Karpas-422 (cell line): Measurements from ENCODE around the gene PMM2. TPM values are rescaled to one million over a fixed set of nuclear protein-coding genes. Genes with fewer than 3 reads are reported as not detected.
"Not testable (repeated sequence)": the region's sequence is repeated elsewhere in the genome, so short reads cannot be mapped to it uniquely, and the experiment has no call there.

Source experiments
- DNase-seq: peaks from one replicate; pipeline ENCODE4 v3.0.0-alpha.2; 2015
- H2AFZ ChIP-seq: fragments of 200-600 bp; sonication (generic); 2 replicates; pipeline ENCODE4 v1.6.1; 2014; ENCODE audit warnings: antibody characterized with exemption, low read length, mixed read lengths
- H3K27ac ChIP-seq: fragments of 200-600 bp; sonication (generic); 2 replicates; pipeline ENCODE4 v1.5.1; 2014; ENCODE audit warnings: mild to moderate bottlenecking, low read length, moderate library complexity
- H3K27me3 ChIP-seq: fragments of 200-600 bp; sonication (generic); 2 replicates; pipeline ENCODE4 v1.6.1; 2014; ENCODE audit warnings: low read length, mixed read lengths
- H3K36me3 ChIP-seq: fragments of 200-600 bp; sonication (generic); 2 replicates; pipeline ENCODE4 v1.6.1; 2014; ENCODE audit warnings: low read length, mixed read lengths; ENCODE audit not compliant: insufficient read depth
- H3K4me1 ChIP-seq: fragments of 200-600 bp; sonication (generic); 2 replicates; pipeline ENCODE4 v1.6.1; 2014; ENCODE audit warnings: mild to moderate bottlenecking, low read length, mixed read lengths
- H3K4me2 ChIP-seq: fragments of 200-600 bp; sonication (generic); 2 replicates; pipeline ENCODE4 v1.6.1; 2014; ENCODE audit warnings: low read length, low read depth, mild to moderate bottlenecking; ENCODE audit not compliant: poor library complexity, severe bottlenecking
- H3K4me3 ChIP-seq: fragments of 200-600 bp; sonication (generic); 2 replicates; pipeline ENCODE4 v1.5.1; 2014; ENCODE audit warnings: mild to moderate bottlenecking, antibody characterized with exemption, low read length, mixed read lengths
- H3K79me2 ChIP-seq: fragments of 200-600 bp; sonication (generic); 2 replicates; pipeline ENCODE4 v1.6.1; 2014; ENCODE audit warnings: mild to moderate bottlenecking, low read length, mixed read lengths
- H3K9ac ChIP-seq: fragments of 200-600 bp; sonication (generic); 2 replicates; pipeline ENCODE4 v1.6.0; 2014; ENCODE audit warnings: low read length
- H3K9me2 ChIP-seq: fragments of 200-600 bp; sonication (generic), shearing (Covaris generic); replicated peaks from 2 replicates; pipeline ENCODE4 v1.6.0; 2014; ENCODE audit warnings: mild to moderate bottlenecking, low read length, moderate library complexity; ENCODE audit not compliant: insufficient read depth
- H3K9me3 ChIP-seq: fragments of 300-700, 200-600 bp; sonication (generic); 2 replicates; pipeline ENCODE4 v1.6.1; 2014; ENCODE audit warnings: low read length, mixed read lengths
- H4K20me1 ChIP-seq: fragments of 200-600 bp; sonication (generic); 2 replicates; pipeline ENCODE4 v1.6.1; 2014; ENCODE audit warnings: mild to moderate bottlenecking, antibody characterized with exemption, low read length, low read depth; ENCODE audit not compliant: insufficient read depth
- total RNA-seq: library from RNA; depleted of rRNA; stranded (reverse); fragments of >200 nt; shearing (Covaris generic); gene quantifications from 2 replicates; pipeline ENCODE4 v1.2.3, GENCODE V29; 2014; ENCODE audit warnings: low replicate concordance

Gene PMM2
- total RNA-seq, 1 experiment from 2014 or later, result 27.1 TPM

GRCh38 chr16:8831871-8832716 lies 34.5 kb downstream of the PMM2 start:
- H3K4me3 ChIP-seq, result no peak overlapping the region
- H3K9me3 ChIP-seq, result no peaks in the 10 kb centered on the region
- H3K4me1 ChIP-seq, result peaks cover 5% of the 10 kb centered on the region
- H3K27me3 ChIP-seq, result no peaks in the 10 kb centered on the region
- H2AFZ ChIP-seq, result no peak overlapping the region
- H3K9ac ChIP-seq, result no peak overlapping the region
- H4K20me1 ChIP-seq, result 0 out of 2 replicates have a peak, but pooled peaks cover 7% of the 10 kb centered on the region
- peaks cover 29% of the 10 kb centered on the region; the same call in 1 of the 2 replicates for H3K36me3 ChIP-seq
- H3K9me2 ChIP-seq, result no peaks in the 10 kb centered on the region
- H3K79me2 ChIP-seq, result peaks cover 40% of the 10 kb centered on the region
- peak; percentile 40 for DNase-seq
- H3K4me2 ChIP-seq, result no peak overlapping the region
- no peak overlapping the region for H3K27ac ChIP-seq

GRCh38 chr16:8832717-8833105 lies 35.1 kb downstream of the PMM2 start:
- Histone ChIP-seq H3K4me2 (no peak overlapping the region), H3K79me2 (peaks cover 40% of the 10 kb centered on the region), H3K9ac (no peak overlapping the region), H2AFZ (no peak overlapping the region), H3K27ac (no peak overlapping the region), H3K4me1 (peaks cover 5% of the 10 kb centered on the region), H3K9me3 (no peaks in the 10 kb centered on the region), H4K20me1 (0 out of 2 replicates have a peak, but pooled peaks cover 7% of the 10 kb centered on the region), H3K4me3 (no peak overlapping the region), H3K36me3 (peaks cover 29% of the 10 kb centered on the region; the same call in 1 of the 2 replicates), H3K9me2 (no peaks in the 10 kb centered on the region), H3K27me3 (no peaks in the 10 kb centered on the region)
- DNase-seq, result no peak

GRCh38 chr16:8836797-8837196 lies 39.2 kb downstream of the PMM2 start:
- H3K9ac ChIP-seq, H3K9me2 ChIP-seq, H2AFZ ChIP-seq, H3K36me3 ChIP-seq, H3K9me3 ChIP-seq, H3K27me3 ChIP-seq, H3K27ac ChIP-seq, H3K4me3 ChIP-seq, DNase-seq, H3K4me1 ChIP-seq, H4K20me1 ChIP-seq, H3K4me2 ChIP-seq: not testable (repeated sequence)
- H3K79me2 ChIP-seq, result peaks cover 11% of the 10 kb centered on the region

- not testable (repeated sequence) for H3K9me3 ChIP-seq, H3K36me3 ChIP-seq, H3K79me2 ChIP-seq, H3K4me1 ChIP-seq, H4K20me1 ChIP-seq, H2AFZ ChIP-seq, H3K9me2 ChIP-seq, H3K9ac ChIP-seq, H3K4me3 ChIP-seq, DNase-seq, H3K27ac ChIP-seq, H3K4me2 ChIP-seq, H3K27me3 ChIP-seq
Observed at GRCh38 chr16:8837594-8837993, 40.0 kb downstream of the PMM2 start.

GRCh38 chr16:8842016-8842415 lies 44.4 kb downstream of the PMM2 start:
- not testable (repeated sequence) for H3K27ac ChIP-seq, H3K27me3 ChIP-seq

GRCh38 chr16:8843296-8843695 lies 45.7 kb downstream of the PMM2 start:
- H3K4me1 ChIP-seq, H3K27me3 ChIP-seq, H3K27ac ChIP-seq: not testable (repeated sequence)

More at GRCh38 chr16:8842016-8842415, 44.4 kb downstream of the PMM2 start:
- H3K4me3 ChIP-seq, H2AFZ ChIP-seq, H3K9ac ChIP-seq, DNase-seq, H3K4me2 ChIP-seq, H3K9me3 ChIP-seq, H4K20me1 ChIP-seq, H3K4me1 ChIP-seq, H3K9me2 ChIP-seq, H3K36me3 ChIP-seq: not testable (repeated sequence)
- H3K79me2 ChIP-seq, result peaks cover 14% of the 10 kb centered on the region

GRCh38 chr16:8845699-8846298 lies 48.2 kb downstream of the PMM2 start:
- no peak overlapping the region for H3K9ac ChIP-seq
- no peaks in the 10 kb centered on the region for H3K9me3 ChIP-seq
- H3K4me1 ChIP-seq, result no peaks in the 10 kb centered on the region
- no peak overlapping the region for H3K4me3 ChIP-seq
- H3K27ac ChIP-seq, result no peak overlapping the region
- H3K4me2 ChIP-seq, result no peak overlapping the region
- no peak for DNase-seq
- H3K79me2 ChIP-seq, result peaks cover 14% of the 10 kb centered on the region
- peaks cover 12% of the 10 kb centered on the region; the same call in 1 of the 2 replicates for H4K20me1 ChIP-seq
- H3K36me3 ChIP-seq, result peaks cover 13% of the 10 kb centered on the region; the same call in 1 of the 2 replicates
- H3K27me3 ChIP-seq, result no peaks in the 10 kb centered on the region
- no peaks in the 10 kb centered on the region for H3K9me2 ChIP-seq
- H2AFZ ChIP-seq, result no peak overlapping the region

More at GRCh38 chr16:8843296-8843695, 45.7 kb downstream of the PMM2 start:
- H2AFZ ChIP-seq, H3K9me2 ChIP-seq, H3K36me3 ChIP-seq, H3K4me2 ChIP-seq, DNase-seq, H3K9ac ChIP-seq, H3K4me3 ChIP-seq, H3K9me3 ChIP-seq: not testable (repeated sequence)
- Histone ChIP-seq H4K20me1 (peaks cover 12% of the 10 kb centered on the region; the same call in 1 of the 2 replicates), H3K79me2 (peaks cover 14% of the 10 kb centered on the region)

GRCh38 chr16:8846401-8846932 lies 48.8 kb downstream of the PMM2 start:
- Histone ChIP-seq H4K20me1 (peaks cover 12% of the 10 kb centered on the region; the same call in 1 of the 2 replicates), H3K9ac (no peak overlapping the region), H3K9me2 (no peaks in the 10 kb centered on the region), H3K27ac (no peak overlapping the region), H3K4me1 (no peaks in the 10 kb centered on the region), H2AFZ (no peak overlapping the region), H3K79me2 (peaks cover 14% of the 10 kb centered on the region), H3K4me2 (no peak overlapping the region), H3K36me3 (peaks cover 13% of the 10 kb centered on the region; the same call in 1 of the 2 replicates), H3K9me3 (no peaks in the 10 kb centered on the region), H3K4me3 (no peak overlapping the region), H3K27me3 (no peaks in the 10 kb centered on the region)
- DNase-seq, result no peak
